ENCODE results near the gene PARP16. TPM values are rescaled to one million over a fixed set of nuclear protein-coding genes. Genes with fewer than 3 reads are reported as not detected.
A peak's percentile ranks its signal among the peaks of the same experiment; 100 is the strongest.

Gene PARP16
- total and polyA plus RNA-seq, 10 donors = 6.4 to 11.3 (median 9.6) TPM

- H3K27me3 ChIP-seq (replicated peaks in 1 of 7) = peaks cover 0 to 5% (median 0%) of the 10 kb centered on the region in 7 donors
- 62 to 88% (median 80%) methylated on average over 10 of the region's 10 CpGs for WGBS, 5 donors
- no peak overlapping the region for H3K4me3 ChIP-seq
- no peaks in the 10 kb centered on the region for H3K9me3 ChIP-seq
- H3K36me3 ChIP-seq = no peaks in the 10 kb centered on the region
- TF ChIP-seq POLR2AphosphoS5 (IDR thresholded peaks at IDR 0.05) (no peak), POLR2A (IDR thresholded peaks at IDR 0.05) (no peak)
- TF ChIP-seq, protein P1, sequence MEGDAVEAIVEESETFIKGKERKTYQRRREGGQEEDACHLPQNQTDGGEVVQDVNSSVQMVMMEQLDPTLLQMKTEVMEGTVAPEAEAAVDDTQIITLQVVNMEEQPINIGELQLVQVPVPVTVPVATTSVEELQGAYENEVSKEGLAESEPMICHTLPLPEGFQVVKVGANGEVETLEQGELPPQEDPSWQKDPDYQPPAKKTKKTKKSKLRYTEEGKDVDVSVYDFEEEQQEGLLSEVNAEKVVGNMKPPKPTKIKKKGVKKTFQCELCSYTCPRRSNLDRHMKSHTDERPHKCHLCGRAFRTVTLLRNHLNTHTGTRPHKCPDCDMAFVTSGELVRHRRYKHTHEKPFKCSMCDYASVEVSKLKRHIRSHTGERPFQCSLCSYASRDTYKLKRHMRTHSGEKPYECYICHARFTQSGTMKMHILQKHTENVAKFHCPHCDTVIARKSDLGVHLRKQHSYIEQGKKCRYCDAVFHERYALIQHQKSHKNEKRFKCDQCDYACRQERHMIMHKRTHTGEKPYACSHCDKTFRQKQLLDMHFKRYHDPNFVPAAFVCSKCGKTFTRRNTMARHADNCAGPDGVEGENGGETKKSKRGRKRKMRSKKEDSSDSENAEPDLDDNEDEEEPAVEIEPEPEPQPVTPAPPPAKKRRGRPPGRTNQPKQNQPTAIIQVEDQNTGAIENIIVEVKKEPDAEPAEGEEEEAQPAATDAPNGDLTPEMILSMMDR (IDR thresholded peaks at IDR 0.05 in 8 of 11, conservative IDR thresholded peaks at IDR 0.05 in 3 of 11) = no peak
- H3K27ac ChIP-seq = no peak overlapping the region
- DNase-seq = peak; percentile 32
- intact Hi-C loops (cut with DNase I; ENCODE audit: low total_unique reads) = no loop called here
- peaks cover 0 to 10% (median 0%) of the 10 kb centered on the region in 6 donors for H3K4me1 ChIP-seq
Observed at GRCh38 chr15:65310431-65311137, 23.9 kb upstream of the PARP16 start.

DNA sequence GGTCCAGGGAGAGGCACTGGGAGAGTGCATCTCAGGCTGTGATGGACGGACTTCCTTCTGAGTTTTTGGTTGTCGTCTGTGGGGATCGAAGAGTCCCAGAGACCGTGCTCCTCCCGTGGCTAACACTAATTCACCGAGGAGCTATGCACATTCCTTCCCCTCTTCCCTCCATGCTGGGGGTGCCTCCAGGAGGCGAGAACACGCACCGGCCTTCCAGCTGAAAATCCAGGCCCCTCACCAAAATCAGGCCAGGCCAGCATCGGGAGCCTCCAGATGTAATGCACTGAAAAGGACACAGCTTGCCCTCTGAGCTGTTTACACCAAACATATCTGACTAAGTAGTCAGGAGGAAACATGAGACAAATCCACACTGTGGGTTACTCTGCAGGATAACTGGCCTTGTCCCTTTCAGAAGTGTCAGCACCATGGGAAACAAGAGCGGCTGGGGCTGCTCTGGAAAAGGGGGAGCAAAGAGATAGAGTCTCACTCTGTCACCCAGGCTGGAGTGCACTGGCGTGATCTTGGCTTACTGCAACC lies 23.3 kb upstream of the PARP16 start:
- no peak overlapping the region for H3K27ac ChIP-seq
- TF ChIP-seq, protein P1 (IDR thresholded peaks at IDR 0.05 in 8 of 11, conservative IDR thresholded peaks at IDR 0.05 in 3 of 11) = no peak
- TF ChIP-seq POLR2A (IDR thresholded peaks at IDR 0.05) (no peak), POLR2AphosphoS5 (IDR thresholded peaks at IDR 0.05) (no peak)

DNA sequence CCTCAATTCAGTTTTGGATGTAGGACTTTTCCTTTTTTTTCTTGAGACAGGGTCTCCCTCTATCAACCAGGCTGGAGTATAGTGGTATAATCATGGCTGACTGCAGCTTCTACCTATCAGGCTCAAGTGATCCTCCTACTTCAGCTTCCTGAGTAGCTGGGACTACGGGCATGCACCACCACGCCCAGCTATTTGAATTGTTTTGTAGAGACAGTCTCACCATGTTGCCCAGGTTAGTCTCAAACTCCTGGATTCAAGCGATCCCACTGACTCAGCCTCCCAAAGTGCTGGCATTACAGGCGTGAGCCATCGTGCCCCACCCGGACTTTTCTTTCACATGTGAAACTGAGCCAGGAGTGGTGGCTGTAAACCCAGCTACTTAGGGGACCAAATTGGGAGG lies 21.3 kb upstream of the PARP16 start:
- Histone ChIP-seq H3K27ac (no peak overlapping the region), H3K36me3 (no peaks in the 10 kb centered on the region), H3K4me1 (peaks cover 4 to 34% (median 20%) of the 10 kb centered on the region in 6 donors), H3K27me3 (replicated peaks in 1 of 7) (no peaks in the 10 kb centered on the region), H3K9me3 (no peaks in the 10 kb centered on the region), H3K4me3 (no peak overlapping the region)
- intact Hi-C loops (cut with DNase I; ENCODE audit: low total_unique reads) = no loop called here
- DNase-seq = peak; percentile 15
- 85 to 89% (median 88%) methylated on average over 6 of the region's 6 CpGs for WGBS, 5 donors
- TF ChIP-seq POLR2AphosphoS5 (IDR thresholded peaks at IDR 0.05) = no peak
- no peak for TF ChIP-seq POLR2A (IDR thresholded peaks at IDR 0.05)
- TF ChIP-seq, protein P1 (IDR thresholded peaks at IDR 0.05 in 8 of 11, conservative IDR thresholded peaks at IDR 0.05 in 3 of 11) = no peak

More for the DNA sequence above, 23.3 kb upstream of the PARP16 start:
- no peaks in the 10 kb centered on the region for H3K9me3 ChIP-seq
- no peaks in the 10 kb centered on the region for H3K27me3 ChIP-seq (replicated peaks in 1 of 7)
- WGBS, 5 donors = 81 to 93% (median 92%) methylated on average over 12 of the region's 12 CpGs
- intact Hi-C loops (cut with DNase I; ENCODE audit: low total_unique reads) = no loop called here
- DNase-seq = peak; percentile 35
- no peaks in the 10 kb centered on the region for H3K36me3 ChIP-seq
- peaks cover 0 to 16% (median 5%) of the 10 kb centered on the region in 6 donors for H3K4me1 ChIP-seq
- no peak overlapping the region for H3K4me3 ChIP-seq

DNA sequence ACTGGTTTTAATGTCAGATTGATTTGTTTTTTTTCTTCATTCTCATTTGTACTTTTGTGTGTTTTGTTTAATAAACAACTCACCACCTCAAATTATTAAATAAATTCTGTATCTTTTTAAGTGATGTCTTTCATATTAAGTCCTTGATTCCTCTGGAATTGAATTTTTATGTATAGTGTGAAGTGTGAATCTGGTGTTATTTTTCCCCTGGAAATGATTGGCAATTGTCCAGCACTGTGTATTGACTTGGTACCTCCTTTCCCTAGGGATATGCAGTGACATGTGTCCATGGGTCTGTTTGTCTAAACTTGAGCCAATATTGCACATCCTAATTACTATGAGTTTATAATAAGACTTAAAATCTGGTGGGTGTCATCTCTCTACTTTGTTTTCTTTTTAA lies 19.9 kb upstream of the PARP16 start:
- no peaks in the 10 kb centered on the region for H3K27me3 ChIP-seq (replicated peaks in 1 of 7)
- no peak overlapping the region for H3K4me3 ChIP-seq
- peaks cover 4 to 36% (median 20%) of the 10 kb centered on the region in 6 donors for H3K4me1 ChIP-seq
- H3K9me3 ChIP-seq = no peaks in the 10 kb centered on the region
- TF ChIP-seq POLR2A (IDR thresholded peaks at IDR 0.05) (no peak), POLR2AphosphoS5 (IDR thresholded peaks at IDR 0.05) (no peak)
- TF ChIP-seq, protein P1 (IDR thresholded peaks at IDR 0.05 in 8 of 11, conservative IDR thresholded peaks at IDR 0.05 in 3 of 11) = no peak
- intact Hi-C loops (cut with DNase I; ENCODE audit: low total_unique reads) = no loop called here
- no peak for DNase-seq
- no peak overlapping the region for H3K27ac ChIP-seq
- no peaks in the 10 kb centered on the region for H3K36me3 ChIP-seq
